Astrocyte (in vitro differentiated cells and primary cell): ENCODE measurements around the gene CD247. TPM values are rescaled to one million over a fixed set of nuclear protein-coding genes. Genes with fewer than 3 reads are reported as not detected.

Source experiments
- DNase-seq: peaks from one replicate; pipeline ENCODE4 v3.0.0-alpha.2; 2010; ENCODE audit warnings: low read depth
- FAIRE-seq: peaks from 2 replicates; lab custom pipeline; 2011; peaks lifted over from hg19 to GRCh38; lab: Jason Lieb, UNC
- H2AFZ ChIP-seq: 2 replicates; pipeline ENCODE4 v1.6.0; 2012; ENCODE audit warnings: low read depth, low read length, inconsistent platforms
- H3K27ac ChIP-seq: 2 replicates; pipeline ENCODE4 v1.5.1; 2011; ENCODE audit warnings: low read depth, low read length, inconsistent platforms
- H3K27me3 ChIP-seq: 2 replicates; pipeline ENCODE4 v1.6.0; 2011; ENCODE audit warnings: low read length, inconsistent platforms; ENCODE audit not compliant: insufficient read depth
- H3K36me3 ChIP-seq: 2 replicates; pipeline ENCODE4 v1.5.1; 2011; ENCODE audit warnings: low read length, inconsistent platforms; ENCODE audit not compliant: insufficient read depth
- H3K4me1 ChIP-seq: 2 replicates; pipeline ENCODE4 v1.5.1; 2011; ENCODE audit warnings: low read length, inconsistent platforms; ENCODE audit not compliant: insufficient read depth
- H3K4me2 ChIP-seq: 2 replicates; pipeline ENCODE4 v1.6.0; 2012; ENCODE audit warnings: low read length, inconsistent platforms
- H3K4me3 ChIP-seq: 2 replicates; pipeline ENCODE4 v1.5.1; 2011; ENCODE audit warnings: low read depth, mild to moderate bottlenecking, low read length, inconsistent platforms; ENCODE audit not compliant: insufficient read depth
- H3K79me2 ChIP-seq: 2 replicates; pipeline ENCODE4 v1.6.0; 2012; ENCODE audit warnings: mild to moderate bottlenecking, low read length, inconsistent platforms; ENCODE audit not compliant: insufficient read depth
- H3K9ac ChIP-seq: 2 replicates; pipeline ENCODE4 v1.6.0; 2012; ENCODE audit warnings: mild to moderate bottlenecking, low read length, inconsistent platforms
- H3K9me3 ChIP-seq: 2 replicates; pipeline ENCODE4 v1.5.1; 2012; ENCODE audit warnings: low read depth, mild to moderate bottlenecking, low read length, inconsistent platforms; ENCODE audit not compliant: insufficient read depth
- H4K20me1 ChIP-seq: 2 replicates; pipeline ENCODE4 v1.6.0; 2012; ENCODE audit warnings: low read length, inconsistent platforms; ENCODE audit not compliant: insufficient read depth
- H3K27ac Mint-ChIP-seq: one replicate; pipeline ENCODE4 v1.8.0; 2021; ENCODE audit warnings: mild to moderate bottlenecking, mixed read lengths; ENCODE audit not compliant: unreplicated experiment
- H3K27me3 Mint-ChIP-seq: one replicate; pipeline ENCODE4 v1.8.0; 2021; ENCODE audit warnings: low read depth, mixed read lengths; ENCODE audit not compliant: unreplicated experiment
- H3K36me3 Mint-ChIP-seq: one replicate; pipeline ENCODE4 v1.8.0; 2021; ENCODE audit warnings: low read depth, mixed read lengths; ENCODE audit not compliant: unreplicated experiment
- H3K4me1 Mint-ChIP-seq: one replicate; pipeline ENCODE4 v1.8.0; 2021; ENCODE audit warnings: low read depth, mixed read lengths; ENCODE audit not compliant: unreplicated experiment
- H3K4me3 Mint-ChIP-seq: one replicate; pipeline ENCODE4 v1.8.0; 2021; ENCODE audit warnings: mild to moderate bottlenecking, moderate library complexity, mixed read lengths; ENCODE audit not compliant: unreplicated experiment
- H3K9me3 Mint-ChIP-seq: one replicate; pipeline ENCODE4 v1.8.0; 2021; ENCODE audit warnings: mild to moderate bottlenecking, mixed read lengths; ENCODE audit not compliant: unreplicated experiment
- CTCF ChIP-seq: IDR thresholded peaks from 2 replicates; pipeline ENCODE4 v1.5.1; 2011; ENCODE audit warnings: low read depth, mild to moderate bottlenecking, inconsistent platforms, low read length, moderate library complexity; ENCODE audit not compliant: insufficient read depth
- EZH2 ChIP-seq: IDR thresholded peaks from 2 replicates; pipeline ENCODE4 v1.6.1; 2012; ENCODE audit warnings: mild to moderate bottlenecking, low read length, inconsistent platforms; ENCODE audit not compliant: insufficient read depth
- total RNA-seq: library from RNA; stranded (reverse); gene quantifications from 2 replicates; pipeline ENCODE4 v1.2.1, GENCODE V29; 2021

The CD247 gene
- total RNA-seq, 1 donor from 2014 or later = not detected

GRCh38 chr1:167489571-167490340 lies 28.6 kb downstream of the CD247 start:
- no peak for DNase-seq
- no peak for TF ChIP-seq CTCF
- no peak for TF ChIP-seq EZH2
- no peaks in the 10 kb centered on the region for H3K79me2 ChIP-seq
- peaks cover 10% of the 10 kb centered on the region for H3K4me1 Mint-ChIP-seq
- H4K20me1 ChIP-seq = no peaks in the 10 kb centered on the region
- H3K36me3 Mint-ChIP-seq = no peaks in the 10 kb centered on the region
- no peak overlapping the region for H2AFZ ChIP-seq
- H3K27me3 Mint-ChIP-seq = peaks cover 34% of the 10 kb centered on the region
- FAIRE-seq = no peak
- H3K27ac Mint-ChIP-seq = peak overlapping the region; percentile 94
- no peak overlapping the region for H3K4me3 Mint-ChIP-seq
- peaks cover 2% of the 10 kb centered on the region for H3K9me3 Mint-ChIP-seq
- no peak overlapping the region for H3K27ac ChIP-seq
- H3K27me3 ChIP-seq = peaks cover 5% of the 10 kb centered on the region
- no peaks in the 10 kb centered on the region for H3K4me1 ChIP-seq
- H3K36me3 ChIP-seq = no peaks in the 10 kb centered on the region
- no peak overlapping the region for H3K4me3 ChIP-seq
- H3K9ac ChIP-seq = no peak overlapping the region
- H3K9me3 ChIP-seq = no peaks in the 10 kb centered on the region
- no peak overlapping the region for H3K4me2 ChIP-seq

DNA sequence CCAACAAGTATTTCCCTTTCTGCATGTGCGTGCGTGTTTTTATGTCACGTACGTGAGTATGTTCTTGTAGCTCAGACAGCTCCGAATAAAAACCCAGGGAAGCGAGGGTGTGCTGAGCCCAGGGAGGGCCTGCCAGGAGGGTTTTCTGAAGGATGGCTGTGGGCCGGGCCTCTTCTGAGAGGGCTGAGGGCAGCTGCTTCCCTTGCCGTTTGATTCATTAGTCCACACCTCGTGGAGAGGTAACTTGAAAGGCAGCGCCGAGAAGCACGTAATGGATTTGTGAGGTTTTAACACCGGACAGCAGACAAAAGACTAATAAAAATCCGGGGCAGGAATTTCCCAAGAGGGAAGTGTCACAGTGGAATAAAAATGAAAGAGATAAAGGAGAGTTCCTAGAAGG lies 29.5 kb downstream of the CD247 start:
- Histone ChIP-seq H3K36me3 (no peaks in the 10 kb centered on the region), H4K20me1 (no peaks in the 10 kb centered on the region), H3K27ac (no peak overlapping the region), H3K4me1 (no peaks in the 10 kb centered on the region), H3K79me2 (no peaks in the 10 kb centered on the region), H3K27me3 (peaks cover 5% of the 10 kb centered on the region), H3K9ac (no peak overlapping the region), H3K4me3 (no peak overlapping the region), H3K9me3 (no peaks in the 10 kb centered on the region), H2AFZ (no peak overlapping the region), H3K4me2 (no peak overlapping the region)
- Mint-ChIP-seq H3K4me1 (peaks cover 10% of the 10 kb centered on the region), H3K36me3 (no peaks in the 10 kb centered on the region), H3K27ac (no peak overlapping the region), H3K4me3 (no peak overlapping the region), H3K27me3 (peaks cover 32% of the 10 kb centered on the region), H3K9me3 (peaks cover 2% of the 10 kb centered on the region)
- no peak for TF ChIP-seq CTCF
- TF ChIP-seq EZH2 = no peak
- FAIRE-seq (no peak), DNase-seq (no peak)

DNA sequence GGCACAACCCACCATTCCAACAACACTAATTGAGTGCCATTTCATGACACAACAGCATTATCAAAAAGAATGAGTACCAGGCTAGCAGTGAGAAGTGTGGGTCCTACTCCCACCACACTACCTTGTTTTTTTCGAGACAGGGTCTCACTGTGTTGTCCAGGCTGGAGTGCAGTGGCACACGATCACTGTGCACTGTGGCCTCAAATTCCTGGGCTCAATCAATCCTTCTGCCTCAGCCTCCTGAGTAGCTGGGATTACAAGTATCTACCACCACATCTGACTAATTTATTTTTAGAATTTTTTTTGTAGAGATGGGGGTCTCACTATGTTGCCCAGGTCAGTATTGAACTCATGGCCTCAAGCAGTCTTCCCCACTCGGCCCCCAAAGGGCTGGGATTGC lies 30.7 kb downstream of the CD247 start:
- Histone ChIP-seq H3K79me2 (no peaks in the 10 kb centered on the region), H4K20me1 (no peaks in the 10 kb centered on the region), H3K27me3 (peaks cover 2% of the 10 kb centered on the region), H3K4me3 (no peak overlapping the region), H3K4me2 (no peak overlapping the region), H3K4me1 (no peaks in the 10 kb centered on the region), H2AFZ (no peak overlapping the region), H3K9ac (no peak overlapping the region), H3K27ac (no peak overlapping the region), H3K9me3 (no peaks in the 10 kb centered on the region), H3K36me3 (no peaks in the 10 kb centered on the region)
- H3K4me1 Mint-ChIP-seq = peaks cover 10% of the 10 kb centered on the region
- no peak overlapping the region for H3K27ac Mint-ChIP-seq
- no peaks in the 10 kb centered on the region for H3K36me3 Mint-ChIP-seq
- DNase-seq = no peak
- H3K4me3 Mint-ChIP-seq = no peak overlapping the region
- no peaks in the 10 kb centered on the region for H3K9me3 Mint-ChIP-seq
- TF ChIP-seq EZH2 = no peak
- no peak for TF ChIP-seq CTCF
- peaks cover 27% of the 10 kb centered on the region for H3K27me3 Mint-ChIP-seq
- FAIRE-seq = no peak
